NB4 (cell line): ENCODE results near the gene DPP8.
A peak's percentile ranks its signal among the peaks of the same experiment; 100 is the strongest.
"Not testable (repeated sequence)": the region's sequence is repeated elsewhere in the genome, so short reads cannot be mapped to it uniquely, and the experiment has no call there.

Source experiments
- DNase-seq: peaks from one replicate; pipeline ENCODE4 v3.0.0; 2010; ENCODE audit warnings: low read depth
- H3K4me3 ChIP-seq: one replicate; pipeline ENCODE4 v1.5.1; 2011; ENCODE audit warnings: mild to moderate bottlenecking, low read depth, low read length, moderate library complexity
- CTCF ChIP-seq: IDR thresholded peaks from one replicate; pipeline ENCODE4 v1.5.1; 2012; ENCODE audit warnings: low read depth, low read length
- MAX ChIP-seq: IDR thresholded peaks from 2 replicates; pipeline ENCODE4 v1.6.1; 2011; ENCODE audit warnings: low read depth, low read length
- MYC ChIP-seq: IDR thresholded peaks from 2 replicates; pipeline ENCODE4 v1.6.1; 2011; ENCODE audit warnings: low read depth, low read length
- POLR2A ChIP-seq: IDR thresholded peaks from 2 replicates; pipeline ENCODE4 v1.6.1; 2011; ENCODE audit warnings: mild to moderate bottlenecking; ENCODE audit not compliant: insufficient read length; ENCODE audit errors: extremely low read depth

DPP8 gene

GRCh38 chr15:65400760-65401610 lies 116.5 kb downstream of the DPP8 start:
- DNase-seq, result peak; percentile 85
- TF ChIP-seq MYC, result no peak
- TF ChIP-seq CTCF, result peak; percentile 66
- no peak for TF ChIP-seq POLR2A
- no peak for TF ChIP-seq MAX
- no peak overlapping the region for H3K4me3 ChIP-seq

- no peak overlapping the region for H3K4me3 ChIP-seq
- DNase-seq, result no peak
- TF ChIP-seq MYC, result no peak
- no peak for TF ChIP-seq MAX
- TF ChIP-seq CTCF, result no peak
- TF ChIP-seq POLR2A, result no peak
These were observed 117.5 kb downstream of the DPP8 start for GRCh38 chr15:65399997-65400396.

- TF ChIP-seq POLR2A, result no peak
- TF ChIP-seq MYC, result no peak
- TF ChIP-seq MAX, result no peak
- no peak overlapping the region for H3K4me3 ChIP-seq
- no peak for DNase-seq
These were observed 118.3 kb downstream of the DPP8 start for GRCh38 chr15:65399001-65399706.

- H3K4me3 ChIP-seq, DNase-seq: not testable (repeated sequence)
These were observed 119.0 kb downstream of the DPP8 start for GRCh38 chr15:65398486-65398885.

- H3K4me3 ChIP-seq, result no peak overlapping the region
- no peak for DNase-seq
- no peak for TF ChIP-seq MYC
- TF ChIP-seq CTCF, result no peak
- no peak for TF ChIP-seq POLR2A
- no peak for TF ChIP-seq MAX
These were observed 120.5 kb downstream of the DPP8 start for GRCh38 chr15:65396965-65397317.

- no peak overlapping the region for H3K4me3 ChIP-seq
These were observed 121.1 kb downstream of the DPP8 start for GRCh38 chr15:65396283-65396964.

More at GRCh38 chr15:65396283-65396964, 121.1 kb downstream of the DPP8 start:
- no peak for DNase-seq
- TF ChIP-seq POLR2A, result no peak
- TF ChIP-seq CTCF, result no peak
- TF ChIP-seq MAX, result no peak
- TF ChIP-seq MYC, result no peak
